PC-3 (cell line): Measurements from ENCODE around the gene HEYL. TPM values are rescaled to one million over a fixed set of nuclear protein-coding genes. Genes with fewer than 3 reads are reported as not detected.

Experiments used
- ATAC-seq: fragments of 200-7000 bp; cut with Tn5 transposase; 2 replicates; pipeline ENCODE4 v1.9.1; 2020; ENCODE audit warnings: mild to moderate bottlenecking, moderate library complexity
- BruUV-seq: library from RNA; stranded (reverse); fragments of 400-500 nt; replicated peaks from 2 replicates; lab custom pipeline; 2021; lab: Mats Ljungman, UMichigan
- CTCF ChIA-PET: fragments of 300-600 bp; sonication (Branson Sonifier 250); formaldehyde crosslinking; loops from one replicate; lab custom pipeline; 2022; ENCODE audit warnings: antibody characterized with exemption; lab: Charles Lee
- POLR2A ChIA-PET: fragments of 300-600 bp; sonication (Branson Sonifier 250); formaldehyde crosslinking; loops from one replicate; lab custom pipeline; 2022; ENCODE audit warnings: antibody characterized with exemption; ENCODE audit not compliant: unreplicated experiment; lab: Charles Lee
- DNase-seq: peaks from one replicate; pipeline ENCODE4 v3.0.0-alpha.2; 2015
- H2AFZ ChIP-seq: fragments of 300-600 bp; sonication (generic); 2 replicates; pipeline ENCODE4 v1.6.0; 2016; ENCODE audit warnings: antibody characterized with exemption, low read length
- H3F3A ChIP-seq: fragments of 300-600 bp; sonication (generic); one replicate; pipeline ENCODE4 v1.6.0; 2017; ENCODE audit warnings: antibody characterized with exemption, low read length, control low read depth, mild to moderate bottlenecking; ENCODE audit not compliant: unreplicated experiment
- H3K27ac ChIP-seq: fragments of 300-600 bp; sonication (generic); 2 replicates; pipeline ENCODE4 v1.5.1; 2016; ENCODE audit warnings: mild to moderate bottlenecking, low read length
- H3K27me3 ChIP-seq: fragments of 300-600 bp; sonication (generic); 2 replicates; pipeline ENCODE4 v1.6.1; 2016; ENCODE audit warnings: low read length, mixed read lengths
- H3K36me3 ChIP-seq: fragments of 300-600 bp; sonication (generic); 2 replicates; pipeline ENCODE4 v1.6.1; 2016; ENCODE audit warnings: low read depth, mixed run types, low read length, mixed read lengths
- H3K4me1 ChIP-seq: fragments of 300-600 bp; sonication (generic); 2 replicates; pipeline ENCODE4 v1.5.1; 2016; ENCODE audit warnings: low read length; ENCODE audit not compliant: insufficient read depth
- H3K4me2 ChIP-seq: fragments of 300-600 bp; sonication (generic); 2 replicates; pipeline ENCODE4 v1.6.0; 2016; ENCODE audit warnings: low read length
- H3K4me3 ChIP-seq: fragments of 300-600 bp; sonication (generic); 2 replicates; pipeline ENCODE4 v1.5.1; 2016; ENCODE audit warnings: mild to moderate bottlenecking, low read length, mixed read lengths
- H3K79me2 ChIP-seq: fragments of 300-600 bp; sonication (generic); 2 replicates; pipeline ENCODE4 v1.6.1; 2017; ENCODE audit warnings: low read length, mixed read lengths
- H3K9ac ChIP-seq: fragments of 300-600 bp; sonication (generic); 2 replicates; pipeline ENCODE4 v1.6.0; 2016; ENCODE audit warnings: mild to moderate bottlenecking, low read length
- H3K9me2 ChIP-seq: fragments of 300-600 bp; sonication (generic); replicated peaks from 2 replicates; pipeline ENCODE4 v1.6.1; 2016; ENCODE audit warnings: mixed run types, low read length, mixed read lengths
- H3K9me3 ChIP-seq: fragments of 300-600 bp; sonication (generic); 2 replicates; pipeline ENCODE4 v1.6.1; 2016; ENCODE audit warnings: low read length, mixed read lengths
- H4K20me1 ChIP-seq: fragments of 300-600 bp; sonication (generic); 2 replicates; pipeline ENCODE4 v1.6.1; 2016; ENCODE audit warnings: low read length, mixed read lengths
- CTCF ChIP-seq: fragments of 300-600 bp; sonication (generic); conservative IDR thresholded peaks from 2 replicates; pipeline ENCODE4 v1.5.1; 2017; ENCODE audit warnings: antibody characterized with exemption, low read depth, mild to moderate bottlenecking, low read length
- EZH2 ChIP-seq: fragments of 300-600 bp; sonication (generic); IDR thresholded peaks from one replicate; pipeline ENCODE4 v1.6.1; 2017; ENCODE audit warnings: antibody characterized with exemption, mild to moderate bottlenecking, low read length; ENCODE audit not compliant: unreplicated experiment
- EZH2phosphoT487 ChIP-seq: fragments of 300-600 bp; sonication (generic); IDR thresholded peaks from 2 replicates; pipeline ENCODE4 v1.6.1; 2018; ENCODE audit warnings: mild to moderate bottlenecking, antibody characterized with exemption, low read length, borderline replicate concordance
- intact Hi-C: fragments of 100-400 bp; cut with micrococcal nuclease; formaldehyde crosslinking; loops from 2 replicates; pipeline ENCODE4 v1.9.0; 2023
- total RNA-seq: library from RNA; depleted of rRNA; stranded (reverse); fragments of >200 nt; gene quantifications from 2 replicates; pipeline ENCODE4 v1.2.3, GENCODE V29; 2014

Gene HEYL
- total RNA-seq, 1 experiment from 2014 or later, result not detected

- Histone ChIP-seq H4K20me1 (no peaks in the 10 kb centered on the region), H3K9me3 (no peaks in the 10 kb centered on the region), H2AFZ (no peak overlapping the region), H3K27ac (no peak overlapping the region), H3K4me1 (no peaks in the 10 kb centered on the region), H3K4me2 (no peak overlapping the region), H3K4me3 (no peak overlapping the region), H3K27me3 (peaks cover 8% of the 10 kb centered on the region; the same call in 1 of the 2 replicates), H3K9me2 (no peaks in the 10 kb centered on the region), H3K36me3 (no peaks in the 10 kb centered on the region), H3K79me2 (no peaks in the 10 kb centered on the region), H3K9ac (no peak overlapping the region), H3F3A (no peaks in the 10 kb centered on the region)
- ChIA-PET CTCF (interaction anchor here (0.6 to 2.2 kb wide), 2 partner anchors 53 to 321 kb away, joined by 3 to 18 read pairs; no protein-coding TSS in a partner anchor), POLR2A (no interaction called here)
- BruUV-seq, result no TSS peak
- intact Hi-C loops, result loop anchor here (5.0 kb wide), 1 partner anchor 63 kb away; no protein-coding TSS in a partner anchor
- ATAC-seq (no peak), DNase-seq (no peak)
- TF ChIP-seq EZH2 (no peak), EZH2phosphoT487 (no peak), CTCF (no peak)
Observed at GRCh38 chr1:39659538-39659937, 20.1 kb upstream of the HEYL start.

GRCh38 chr1:39659110-39659509 is 19.7 kb upstream of the HEYL start:
- Histone ChIP-seq H3F3A (no peaks in the 10 kb centered on the region), H3K9ac (no peak overlapping the region), H3K36me3 (no peaks in the 10 kb centered on the region), H3K4me2 (no peak overlapping the region), H2AFZ (no peak overlapping the region), H3K27ac (no peak overlapping the region), H3K4me3 (no peak overlapping the region), H3K27me3 (peaks cover 8% of the 10 kb centered on the region; the same call in 1 of the 2 replicates), H4K20me1 (no peaks in the 10 kb centered on the region), H3K79me2 (no peaks in the 10 kb centered on the region), H3K9me3 (no peaks in the 10 kb centered on the region), H3K9me2 (no peaks in the 10 kb centered on the region), H3K4me1 (no peaks in the 10 kb centered on the region)
- ChIA-PET POLR2A (no interaction called here), CTCF (interaction anchor here (2.2 kb wide), 1 partner anchor 53 kb away, joined by 18 read pairs; no protein-coding TSS in a partner anchor)
- TF ChIP-seq CTCF (no peak), EZH2phosphoT487 (no peak), EZH2 (no peak)
- no peak for ATAC-seq
- BruUV-seq, result no TSS peak
- intact Hi-C loops, result loop anchor here (5.0 kb wide), 1 partner anchor 63 kb away; no protein-coding TSS in a partner anchor
- no peak for DNase-seq

GRCh38 chr1:39657923-39658485 is 18.6 kb upstream of the HEYL start:
- TF ChIP-seq CTCF, result peak; percentile 93
- no peak for TF ChIP-seq EZH2phosphoT487
- no TSS peak for BruUV-seq
- Histone ChIP-seq H3K4me2 (peak overlapping the region; percentile 65), H3K79me2 (no peaks in the 10 kb centered on the region), H3K9me3 (no peaks in the 10 kb centered on the region), H3K27ac (no peak overlapping the region), H3K27me3 (peaks cover 8% of the 10 kb centered on the region; the same call in 1 of the 2 replicates), H3F3A (no peaks in the 10 kb centered on the region), H3K9me2 (no peaks in the 10 kb centered on the region), H3K4me1 (no peaks in the 10 kb centered on the region), H3K4me3 (no peak overlapping the region), H3K9ac (no peak overlapping the region), H3K36me3 (no peaks in the 10 kb centered on the region), H2AFZ (peak overlapping the region; percentile 80), H4K20me1 (no peaks in the 10 kb centered on the region)
- DNase-seq (peak; percentile 79), ATAC-seq (peak; percentile 70)
- intact Hi-C loops, result loop anchor here (5.0 kb wide), 1 partner anchor 64 kb away; no protein-coding TSS in a partner anchor
- CTCF ChIA-PET, result interaction anchor here (0.6 to 2.2 kb wide), 2 partner anchors 52 to 170 kb away, joined by 4 to 18 read pairs; no protein-coding TSS in a partner anchor
- POLR2A ChIA-PET, result interaction anchor here (0.5 kb wide), 1 partner anchor 16 kb away, joined by 3 read pairs; no protein-coding TSS in a partner anchor
